GM12878 (cell line): ENCODE measurements around the gene TDP2. TPM values are rescaled to one million over a fixed set of nuclear protein-coding genes. Genes with fewer than 3 reads are reported as not detected.

Experiments used
- GABPA ChIP-seq: IDR thresholded peaks from 2 replicates; pipeline ENCODE4 v1.6.1; 2014; ENCODE audit warnings: antibody characterized with exemption, low read depth, mild to moderate bottlenecking, inconsistent platforms
- LARP7 ChIP-seq: fragments of 450-650 bp; IDR thresholded peaks from 2 replicates; pipeline ENCODE4 v1.6.1; 2017; ENCODE audit warnings: mild to moderate bottlenecking
- MYC ChIP-seq: IDR thresholded peaks from 2 replicates; pipeline ENCODE4 v1.6.1; 2011; ENCODE audit warnings: mild to moderate bottlenecking, low read length, moderate library complexity, inconsistent platforms; ENCODE audit not compliant: insufficient read depth, insufficient replicate concordance, insufficient read length, severe bottlenecking
- NBN ChIP-seq: fragments of 450-650 bp; IDR thresholded peaks from 2 replicates; pipeline ENCODE4 v1.6.1; 2016
- YY1 ChIP-seq: IDR thresholded peaks from 2 replicates; pipeline ENCODE4 v1.6.1; 2011; ENCODE audit warnings: low read depth, mild to moderate bottlenecking, low read length
- ZNF687 ChIP-seq: fragments of 450-650 bp; IDR thresholded peaks from 2 replicates; pipeline ENCODE4 v1.6.1; 2017; ENCODE audit warnings: mild to moderate bottlenecking, moderate library complexity
- polyA plus RNA-seq, 11 experiments: library from polyadenylated mRNA; depleted of rRNA in 4 of 11; unstranded in 6 of 11; stranded (reverse) in 5 of 11; fragments of >200 nt; fragmentation: Nextera tagmentation in 4 of 11; fragmentation: Illumina TruSeq in 1 of 11; extraction: Ambion mirVana in 4 of 11; extraction: Trizol in 1 of 11; gene quantifications; 1 replicate in 1 of 11; 2 replicates in 10 of 11; pipeline versions ENCODE4 v1.2.1 to v1.2.3, GENCODE V29; 2011 to 2016; ENCODE audit warnings: inconsistent platforms in 2 of 11, missing spikeins in 2 of 11, low read depth in 1 of 11
- total RNA-seq, 4 experiments: library from RNA; depleted of rRNA in 3 of 4; stranded (reverse); fragments of >200 nt in 3 of 4; fragmentation: Illumina TruSeq in 1 of 4; extraction: Trizol in 1 of 4; gene quantifications; 2 replicates each; pipeline versions ENCODE4 v1.2.1 to v1.2.3, GENCODE V29; 2013 to 2021

TDP2 gene
- total and polyA plus RNA-seq, 10 of the 15 experiments (the other 5 are each of a cell fraction or from before 2014, with no cell fraction given), result 24.4 to 53.3 (median 38.8) TPM

- TF ChIP-seq MYC (no peak), NBN (peak; percentile 80), GABPA (peak; percentile 81), LARP7 (peak; percentile 56; the same call in 1 of the 2 replicates), YY1 (peak; percentile 92), ZNF687 (peak; percentile 49; the same call in 1 of the 2 replicates)
These were observed at the start of gene TDP2, which contains the start of gene ACOT13 (continued) for GRCh38 chr6:24666641-24667377.
